Measurements from ENCODE around the gene CELA3B.
"Not testable (repeated sequence)": the region's sequence is repeated elsewhere in the genome, so short reads cannot be mapped to it uniquely, and the experiment has no call there.

Gene CELA3B

DNA sequence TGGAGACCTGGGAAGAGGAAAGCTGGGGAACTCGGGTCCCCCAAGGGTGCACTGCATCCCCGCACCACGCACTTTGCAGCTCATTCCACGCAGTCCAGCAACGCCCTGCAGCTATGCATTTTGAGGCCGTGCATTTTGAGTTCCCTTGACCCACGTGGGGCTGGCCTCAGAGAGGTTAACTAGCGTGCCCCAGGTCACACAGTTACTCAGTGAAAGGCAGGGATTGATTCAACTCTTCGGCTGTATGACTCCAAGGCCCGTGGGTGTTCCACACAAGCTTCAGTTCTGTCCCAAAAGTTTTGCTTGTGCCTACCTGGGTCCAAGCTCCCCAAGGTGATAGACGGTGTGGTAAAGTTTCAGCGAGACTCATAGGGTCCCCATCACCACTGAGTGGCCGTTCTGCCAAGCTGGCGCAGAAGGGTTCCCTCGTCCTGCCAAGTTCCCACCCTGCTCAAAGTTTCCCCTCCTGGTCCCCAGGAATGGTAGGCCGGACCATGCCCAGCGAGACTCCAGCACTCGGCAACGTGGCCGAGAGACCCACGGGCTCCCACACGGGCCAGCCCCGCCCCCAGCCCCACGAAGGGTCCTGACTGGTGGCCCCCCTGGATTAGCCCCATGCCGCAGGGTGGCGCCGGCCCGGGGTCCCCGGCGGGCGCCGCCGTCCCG lies 40.3 kb upstream of the CELA3B start:
- H3K4me3 ChIP-seq (ENCODE audit: low read length): peak overlapping the region; percentile 90
- peak overlapping the region; percentile 96 for H3K9ac ChIP-seq (ENCODE audit: low read length)
- H3K36me3 ChIP-seq (ENCODE audit: control insufficient read depth, insufficient read depth, low read length, severe bottlenecking): no peaks in the 10 kb centered on the region
- no peaks in the 10 kb centered on the region for H3K9me3 ChIP-seq (ENCODE audit: control insufficient read depth, low read length)
- peaks cover 71% of the 10 kb centered on the region for H3K4me1 ChIP-seq (ENCODE audit: control insufficient read depth, insufficient read depth, low read length)
- peak; percentile 51 for DNase-seq (ENCODE audit: low read depth)
- no peaks in the 10 kb centered on the region for H3K27me3 ChIP-seq (replicated peaks; ENCODE audit: control insufficient read depth, insufficient read depth, low read length)

DNA sequence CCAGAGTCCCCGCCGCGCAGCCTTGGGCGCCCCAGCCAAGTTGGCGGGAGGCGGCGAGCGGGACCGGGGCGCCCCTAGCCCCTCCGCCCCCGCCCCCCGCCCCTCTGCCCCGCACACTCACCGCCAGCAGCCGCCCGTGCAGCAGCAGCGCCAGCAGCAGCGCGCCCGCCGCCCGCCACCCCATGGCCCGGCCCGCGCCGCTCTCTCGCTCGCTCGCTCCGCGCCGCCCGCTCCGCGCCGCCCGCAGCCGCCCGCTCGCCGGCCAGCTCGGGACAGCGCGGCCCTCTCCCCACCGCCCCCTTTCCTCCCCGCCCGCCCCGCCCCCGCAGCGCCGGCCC lies 39.8 kb upstream of the CELA3B start, which contains the start of gene HSPG2:
TSS of gene HSPG2 (minus strand) at position 277 of the 338 bp plus-strand sequence. CDS start at position 184, 93 bp downstream.
- Histone ChIP-seq H3K27me3 (replicated peaks; ENCODE audit: control insufficient read depth, insufficient read depth, low read length) (no peaks in the 10 kb centered on the region), H3K9me3 (ENCODE audit: control insufficient read depth, low read length) (no peaks in the 10 kb centered on the region), H3K4me3 (ENCODE audit: low read length) (peak within 1 kb of the TSS; percentile 90), H3K9ac (ENCODE audit: low read length) (peak within 1 kb of the TSS; percentile 96), H3K4me1 (ENCODE audit: control insufficient read depth, insufficient read depth, low read length) (peaks cover 71% of the 10 kb centered on the region), H3K36me3 (ENCODE audit: control insufficient read depth, insufficient read depth, low read length, severe bottlenecking) (no peaks in the 10 kb centered on the region)
- no peak for DNase-seq (ENCODE audit: low read depth)

DNA sequence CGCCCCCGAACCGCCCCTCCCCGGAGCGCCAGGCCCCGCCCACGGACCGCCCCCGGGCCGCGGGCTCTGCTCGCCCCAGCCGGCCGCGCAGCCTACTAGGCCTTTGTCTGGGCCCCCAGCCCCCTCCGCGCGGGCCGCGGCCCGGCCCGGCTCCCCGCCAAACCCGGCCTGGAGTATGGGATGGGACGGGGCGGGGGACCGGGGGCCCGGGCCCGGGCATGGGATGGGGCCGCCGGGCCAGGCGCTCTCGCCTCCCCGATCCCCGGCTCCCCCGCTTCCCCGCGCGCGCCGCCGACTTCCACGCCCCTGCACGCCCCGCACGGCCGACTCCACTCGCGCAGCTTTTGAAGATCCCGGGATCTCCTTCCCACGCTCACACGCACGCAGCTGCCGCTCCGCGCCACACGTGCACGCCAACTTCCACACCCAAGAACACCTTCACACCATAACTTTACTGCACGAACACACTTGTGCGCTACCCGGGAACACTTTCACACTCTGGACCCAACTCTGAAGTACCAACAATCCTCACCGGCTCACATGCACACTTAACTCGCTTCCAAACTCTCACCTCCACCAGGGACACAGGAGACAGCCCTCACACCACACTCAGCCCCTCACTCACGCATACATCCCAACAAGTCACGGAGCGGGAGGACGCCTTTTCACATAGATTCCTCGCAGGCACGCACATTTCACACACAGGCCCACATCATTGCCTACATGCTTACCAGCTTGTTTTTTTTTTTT lies 39.3 kb upstream of the CELA3B start:
- Histone ChIP-seq H3K9me3 (ENCODE audit: control insufficient read depth, low read length) (no peaks in the 10 kb centered on the region), H3K27me3 (replicated peaks; ENCODE audit: control insufficient read depth, insufficient read depth, low read length) (no peaks in the 10 kb centered on the region), H3K9ac (ENCODE audit: low read length) (peak overlapping the region; percentile 85), H3K4me3 (ENCODE audit: low read length) (peak overlapping the region; percentile 77), H3K4me1 (ENCODE audit: control insufficient read depth, insufficient read depth, low read length) (peaks cover 65% of the 10 kb centered on the region), H3K36me3 (ENCODE audit: control insufficient read depth, insufficient read depth, low read length, severe bottlenecking) (no peaks in the 10 kb centered on the region)
- peak; percentile 93 for DNase-seq (ENCODE audit: low read depth)

DNA sequence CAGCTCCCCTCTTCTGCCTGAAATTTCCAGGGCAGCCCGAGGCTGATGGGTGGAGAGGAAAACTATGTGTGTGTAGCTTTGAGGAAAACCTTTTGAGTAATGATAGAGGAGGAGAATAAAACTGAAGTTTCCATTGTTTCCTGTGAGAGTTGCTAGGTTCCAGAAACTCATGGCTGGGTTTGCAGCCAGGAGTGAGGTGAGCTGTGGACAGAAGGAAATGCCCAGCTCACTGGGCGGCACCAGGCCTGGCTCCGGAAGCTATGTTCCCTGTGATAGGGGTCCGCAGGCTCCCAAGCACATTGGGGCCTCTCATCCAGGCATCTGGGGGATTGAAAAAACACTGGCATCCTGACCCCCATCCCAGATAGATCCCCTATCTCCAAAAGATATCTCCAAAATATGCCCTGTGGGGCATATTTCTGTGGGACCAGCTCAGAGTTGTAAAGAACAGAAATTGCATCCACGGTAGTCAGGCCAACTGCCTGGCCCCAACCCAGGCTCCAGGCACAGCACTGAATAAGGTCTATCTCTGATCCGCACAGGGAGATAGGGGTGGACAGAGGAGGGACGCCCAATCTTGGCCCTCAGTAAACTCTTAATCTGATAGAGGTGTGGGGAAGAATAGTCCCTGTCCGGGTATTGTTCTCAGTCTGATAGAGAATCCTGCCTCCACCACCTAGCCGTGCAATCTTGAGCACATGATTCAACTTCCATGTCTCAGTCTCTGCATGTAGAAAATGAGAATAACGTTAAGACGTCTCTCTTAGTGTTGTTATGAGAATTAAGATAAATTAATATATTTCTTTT lies 37.9 kb upstream of the CELA3B start:
- Histone ChIP-seq H3K27me3 (replicated peaks; ENCODE audit: control insufficient read depth, insufficient read depth, low read length) (no peaks in the 10 kb centered on the region), H3K4me3 (ENCODE audit: low read length) (no peak overlapping the region), H3K9ac (ENCODE audit: low read length) (peak overlapping the region; percentile 82), H3K9me3 (ENCODE audit: control insufficient read depth, low read length) (no peaks in the 10 kb centered on the region), H3K36me3 (ENCODE audit: control insufficient read depth, insufficient read depth, low read length, severe bottlenecking) (no peaks in the 10 kb centered on the region), H3K4me1 (ENCODE audit: control insufficient read depth, insufficient read depth, low read length) (peaks cover 51% of the 10 kb centered on the region)
- peak; percentile 25 for DNase-seq (ENCODE audit: low read depth)

GRCh38 chr1:21939650-21940374 lies 37.0 kb upstream of the CELA3B start:
- H3K36me3 ChIP-seq (ENCODE audit: control insufficient read depth, insufficient read depth, low read length, severe bottlenecking): no peaks in the 10 kb centered on the region
- no peaks in the 10 kb centered on the region for H3K27me3 ChIP-seq (replicated peaks; ENCODE audit: control insufficient read depth, insufficient read depth, low read length)
- H3K4me3 ChIP-seq (ENCODE audit: low read length): no peak overlapping the region
- H3K4me1 ChIP-seq (ENCODE audit: control insufficient read depth, insufficient read depth, low read length): peaks cover 43% of the 10 kb centered on the region
- DNase-seq (ENCODE audit: low read depth): peak; percentile 98
- peak overlapping the region; percentile 82 for H3K9ac ChIP-seq (ENCODE audit: low read length)
- H3K9me3 ChIP-seq (ENCODE audit: control insufficient read depth, low read length): no peaks in the 10 kb centered on the region

- Histone ChIP-seq H3K9ac (ENCODE audit: low read length) (peak overlapping the region; percentile 82), H3K4me3 (ENCODE audit: low read length) (no peak overlapping the region), H3K4me1 (ENCODE audit: control insufficient read depth, insufficient read depth, low read length) (peaks cover 38% of the 10 kb centered on the region), H3K36me3 (ENCODE audit: control insufficient read depth, insufficient read depth, low read length, severe bottlenecking) (no peaks in the 10 kb centered on the region), H3K27me3 (replicated peaks; ENCODE audit: control insufficient read depth, insufficient read depth, low read length) (no peaks in the 10 kb centered on the region), H3K9me3 (ENCODE audit: control insufficient read depth, low read length) (no peaks in the 10 kb centered on the region)
- DNase-seq (ENCODE audit: low read depth): no peak
Measured at GRCh38 chr1:21940492-21940891, 36.3 kb upstream of the CELA3B start.

DNA sequence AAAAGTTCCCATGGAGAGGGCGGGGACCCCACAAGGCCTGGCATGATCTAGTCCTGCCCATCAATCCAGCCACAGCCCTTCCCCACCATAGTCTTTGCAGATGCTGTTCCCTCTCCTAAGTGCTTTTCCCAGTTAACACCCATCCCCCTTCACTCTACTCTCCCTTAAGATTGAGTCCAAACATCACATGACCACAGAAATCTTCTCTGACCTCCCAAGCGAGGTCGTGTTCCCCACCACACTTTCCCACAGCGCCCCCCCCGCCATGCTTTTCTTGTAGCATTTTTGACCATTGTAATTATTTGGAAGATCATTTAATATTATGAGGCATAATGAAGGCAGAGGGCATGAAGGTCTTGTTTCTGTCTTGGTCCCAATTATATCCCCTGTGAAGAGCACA lies 35.5 kb upstream of the CELA3B start:
- H3K36me3 ChIP-seq (ENCODE audit: control insufficient read depth, insufficient read depth, low read length, severe bottlenecking): no peaks in the 10 kb centered on the region
- DNase-seq (ENCODE audit: low read depth): no peak
- no peaks in the 10 kb centered on the region for H3K27me3 ChIP-seq (replicated peaks; ENCODE audit: control insufficient read depth, insufficient read depth, low read length)
- no peak overlapping the region for H3K9ac ChIP-seq (ENCODE audit: low read length)
- H3K9me3 ChIP-seq (ENCODE audit: control insufficient read depth, low read length): no peaks in the 10 kb centered on the region
- peaks cover 37% of the 10 kb centered on the region for H3K4me1 ChIP-seq (ENCODE audit: control insufficient read depth, insufficient read depth, low read length)
- no peak overlapping the region for H3K4me3 ChIP-seq (ENCODE audit: low read length)

GRCh38 chr1:21942464-21942863 lies 34.4 kb upstream of the CELA3B start:
- Histone ChIP-seq H3K4me1 (ENCODE audit: control insufficient read depth, insufficient read depth, low read length) (peaks cover 37% of the 10 kb centered on the region), H3K9me3 (ENCODE audit: control insufficient read depth, low read length) (no peaks in the 10 kb centered on the region), H3K27me3 (replicated peaks; ENCODE audit: control insufficient read depth, insufficient read depth, low read length) (no peaks in the 10 kb centered on the region), H3K36me3 (ENCODE audit: control insufficient read depth, insufficient read depth, low read length, severe bottlenecking) (no peaks in the 10 kb centered on the region), H3K4me3 (ENCODE audit: low read length) (no peak overlapping the region), H3K9ac (ENCODE audit: low read length) (no peak overlapping the region)
- DNase-seq (ENCODE audit: low read depth): no peak

DNA sequence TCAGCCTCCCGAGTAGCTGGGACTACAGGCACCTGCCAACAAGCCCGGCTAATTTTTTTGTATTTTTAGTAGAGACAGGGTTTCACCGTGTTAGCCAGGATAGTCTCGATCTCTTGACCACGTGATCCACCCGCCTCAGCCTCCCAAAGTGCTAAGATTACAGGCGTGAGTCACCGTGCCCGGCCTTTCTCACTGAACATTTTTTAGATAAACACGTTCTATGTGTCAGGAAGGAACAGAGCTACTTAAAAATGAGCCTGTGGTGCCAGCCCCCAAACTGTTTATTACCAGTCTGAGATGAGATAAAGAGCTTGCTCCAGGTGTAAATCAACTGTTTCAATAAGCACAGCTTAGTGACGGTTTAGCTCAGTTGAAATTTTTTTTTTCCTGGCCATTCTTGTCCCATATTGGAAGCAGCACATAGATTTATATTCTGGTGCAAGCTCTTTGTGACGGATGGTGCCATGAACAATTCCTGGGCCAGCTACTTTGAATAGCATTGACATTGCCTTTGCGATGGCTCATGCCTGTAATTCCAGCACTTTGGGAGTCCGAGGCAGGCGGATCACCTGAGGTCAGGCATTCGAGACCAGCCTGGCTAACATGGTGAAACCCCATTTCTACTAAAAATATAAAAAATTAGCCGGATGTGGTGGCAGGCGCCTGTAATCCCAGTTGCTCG lies 33.7 kb upstream of the CELA3B start:
- peak; percentile 36 for DNase-seq (ENCODE audit: low read depth)
- peaks cover 31% of the 10 kb centered on the region for H3K4me1 ChIP-seq (ENCODE audit: control insufficient read depth, insufficient read depth, low read length)
- not testable (repeated sequence) for H3K27me3 ChIP-seq (replicated peaks; ENCODE audit: control insufficient read depth, insufficient read depth, low read length); H3K9ac ChIP-seq (ENCODE audit: low read length); H3K4me3 ChIP-seq (ENCODE audit: low read length); H3K9me3 ChIP-seq (ENCODE audit: control insufficient read depth, low read length); H3K36me3 ChIP-seq (ENCODE audit: control insufficient read depth, insufficient read depth, low read length, severe bottlenecking)

- H3K27me3 ChIP-seq (replicated peaks; ENCODE audit: control insufficient read depth, insufficient read depth, low read length): no peaks in the 10 kb centered on the region
- H3K4me3 ChIP-seq (ENCODE audit: low read length): no peak overlapping the region
- H3K36me3 ChIP-seq (ENCODE audit: control insufficient read depth, insufficient read depth, low read length, severe bottlenecking): no peaks in the 10 kb centered on the region
- DNase-seq (ENCODE audit: low read depth): no peak
- H3K9ac ChIP-seq (ENCODE audit: low read length): no peak overlapping the region
- H3K9me3 ChIP-seq (ENCODE audit: control insufficient read depth, low read length): no peaks in the 10 kb centered on the region
- peaks cover 15% of the 10 kb centered on the region for H3K4me1 ChIP-seq (ENCODE audit: control insufficient read depth, insufficient read depth, low read length)
Measured at GRCh38 chr1:21944733-21945073, 32.1 kb upstream of the CELA3B start.

Data from adipocyte (in vitro differentiated cells).